GM12875 (cell line): ENCODE measurements around the gene MINK1.
A peak's percentile ranks its signal among the peaks of the same experiment; 100 is the strongest.

ENCODE experiments used
- H3K4me3 ChIP-seq: one replicate; pipeline ENCODE4 v1.5.1; 2011; ENCODE audit warnings: low read depth, low read length, control low read depth
- TF ChIP-seq, protein P1 (sequence below): IDR thresholded peaks from 2 replicates; pipeline ENCODE4 v1.5.1; 2011; ENCODE audit warnings: low read depth, mild to moderate bottlenecking, control low read depth, inconsistent platforms, low read length, moderate library complexity, borderline replicate concordance; ENCODE audit not compliant: insufficient read depth

Gene MINK1

DNA sequence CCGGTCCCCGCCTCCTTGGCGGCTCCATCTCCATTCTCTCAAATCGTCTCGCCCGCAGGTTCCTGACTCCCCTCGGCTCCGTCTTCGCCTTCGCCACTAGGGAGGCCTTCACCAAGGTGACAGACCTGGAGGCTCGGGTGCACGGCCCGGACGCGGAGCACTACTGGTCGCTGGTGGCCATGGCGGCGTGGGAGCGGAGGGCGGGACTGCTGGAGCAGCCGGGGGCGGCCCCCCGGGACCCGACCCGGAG lies 43.5 kb upstream of the MINK1 start:
- TF ChIP-seq, protein P1, sequence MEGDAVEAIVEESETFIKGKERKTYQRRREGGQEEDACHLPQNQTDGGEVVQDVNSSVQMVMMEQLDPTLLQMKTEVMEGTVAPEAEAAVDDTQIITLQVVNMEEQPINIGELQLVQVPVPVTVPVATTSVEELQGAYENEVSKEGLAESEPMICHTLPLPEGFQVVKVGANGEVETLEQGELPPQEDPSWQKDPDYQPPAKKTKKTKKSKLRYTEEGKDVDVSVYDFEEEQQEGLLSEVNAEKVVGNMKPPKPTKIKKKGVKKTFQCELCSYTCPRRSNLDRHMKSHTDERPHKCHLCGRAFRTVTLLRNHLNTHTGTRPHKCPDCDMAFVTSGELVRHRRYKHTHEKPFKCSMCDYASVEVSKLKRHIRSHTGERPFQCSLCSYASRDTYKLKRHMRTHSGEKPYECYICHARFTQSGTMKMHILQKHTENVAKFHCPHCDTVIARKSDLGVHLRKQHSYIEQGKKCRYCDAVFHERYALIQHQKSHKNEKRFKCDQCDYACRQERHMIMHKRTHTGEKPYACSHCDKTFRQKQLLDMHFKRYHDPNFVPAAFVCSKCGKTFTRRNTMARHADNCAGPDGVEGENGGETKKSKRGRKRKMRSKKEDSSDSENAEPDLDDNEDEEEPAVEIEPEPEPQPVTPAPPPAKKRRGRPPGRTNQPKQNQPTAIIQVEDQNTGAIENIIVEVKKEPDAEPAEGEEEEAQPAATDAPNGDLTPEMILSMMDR: no peak
- peak overlapping the region; percentile 63 for H3K4me3 ChIP-seq

DNA sequence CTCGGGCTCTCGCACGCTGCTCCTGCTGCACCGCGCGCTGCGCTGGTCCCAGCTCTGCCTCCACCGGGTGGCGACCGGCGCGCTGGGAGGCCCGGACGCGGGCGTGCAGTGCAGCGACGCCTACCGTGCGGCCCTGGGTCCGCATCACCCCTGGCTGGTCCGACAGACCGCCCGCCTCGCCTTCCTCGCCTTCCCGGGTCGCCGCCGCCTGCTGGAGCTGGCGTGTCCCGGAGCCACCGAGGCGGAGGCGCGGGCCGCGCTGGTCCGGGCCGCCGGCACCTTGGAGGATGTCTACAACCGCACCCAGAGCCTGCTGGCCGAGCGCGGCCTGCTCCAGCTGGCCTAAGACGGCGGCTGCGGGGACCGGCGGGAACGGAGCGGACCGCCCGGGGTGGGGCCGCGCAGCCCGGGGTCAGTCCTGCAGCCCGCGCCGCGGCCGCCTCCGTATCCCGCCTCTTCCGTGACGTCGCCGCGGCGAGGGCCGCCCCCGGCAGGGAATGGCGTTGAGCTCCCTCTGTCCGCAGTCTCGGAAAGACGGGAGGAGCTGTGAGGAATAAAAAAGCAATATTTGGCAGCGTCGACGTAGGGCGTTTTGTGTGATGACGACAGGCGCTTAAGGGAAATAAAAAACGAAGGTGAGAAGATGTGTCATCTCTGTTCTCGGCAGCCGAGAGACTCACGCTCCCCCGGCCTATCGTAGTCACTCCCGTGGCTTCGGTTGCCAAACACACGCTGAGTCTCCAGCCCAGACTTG lies 43.0 kb upstream of the MINK1 start:
- peak overlapping the region; percentile 63 for H3K4me3 ChIP-seq
- TF ChIP-seq, protein P1: peak; percentile 97

DNA sequence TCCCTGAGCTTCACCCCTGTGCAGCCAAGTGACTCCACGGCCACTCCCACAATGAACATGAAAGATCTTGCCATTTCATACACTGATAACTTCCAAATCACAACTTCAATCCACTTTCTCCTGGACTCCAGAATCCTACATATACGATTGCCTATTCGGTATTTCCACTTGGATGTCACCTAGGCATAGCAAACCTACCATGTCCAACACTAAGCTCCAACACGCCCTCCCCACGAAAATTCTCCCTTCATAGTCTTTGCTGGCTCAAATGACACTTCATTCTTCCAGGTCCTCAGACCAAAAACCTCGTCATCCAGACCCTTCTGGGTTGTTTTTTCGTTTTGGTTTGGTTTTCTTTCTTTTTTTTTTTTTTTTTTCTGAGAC lies 42.4 kb upstream of the MINK1 start:
- TF ChIP-seq, protein P1: no peak
- H3K4me3 ChIP-seq: peak overlapping the region; percentile 63

DNA sequence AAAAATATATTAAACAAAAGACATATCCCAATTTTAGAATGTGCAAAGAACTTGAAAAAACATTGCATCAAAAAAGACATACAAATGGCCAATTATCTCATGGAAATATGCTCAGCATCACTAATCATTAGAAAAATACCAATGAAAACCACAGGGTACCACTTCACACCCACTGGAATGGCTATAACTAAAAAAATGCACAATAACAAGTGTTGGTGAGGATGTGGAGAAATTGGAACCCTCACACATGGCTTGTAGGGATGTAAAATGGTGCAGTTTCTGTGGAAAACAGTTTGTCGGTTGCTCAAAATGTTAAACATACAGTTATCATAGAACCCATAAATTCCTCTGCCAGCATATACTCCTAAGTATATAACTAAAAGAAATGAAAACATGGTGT lies 38.0 kb upstream of the MINK1 start:
- TF ChIP-seq, protein P1: no peak

DNA sequence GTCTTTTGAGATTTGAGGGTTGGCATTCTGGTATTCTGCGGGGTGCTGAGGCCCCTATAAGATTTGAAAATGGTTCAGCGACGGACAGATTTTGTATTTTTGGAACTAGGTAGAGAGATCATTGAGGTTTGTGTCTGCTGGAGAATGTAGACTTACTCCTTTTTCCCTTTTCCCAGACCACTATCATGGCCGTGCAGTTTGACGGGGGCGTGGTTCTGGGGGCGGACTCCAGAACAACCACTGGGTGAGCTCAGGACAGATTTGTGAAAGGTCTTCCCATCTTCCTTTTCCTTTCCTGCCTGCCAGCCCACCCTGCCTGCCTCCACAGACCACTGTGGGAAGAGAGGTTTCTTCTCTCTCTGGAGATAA lies 36.6 kb upstream of the MINK1 start:
- peak overlapping the region; percentile 70 for H3K4me3 ChIP-seq
- TF ChIP-seq, protein P1: no peak

More for the DNA sequence above, 38.0 kb upstream of the MINK1 start:
- no peak overlapping the region for H3K4me3 ChIP-seq

DNA sequence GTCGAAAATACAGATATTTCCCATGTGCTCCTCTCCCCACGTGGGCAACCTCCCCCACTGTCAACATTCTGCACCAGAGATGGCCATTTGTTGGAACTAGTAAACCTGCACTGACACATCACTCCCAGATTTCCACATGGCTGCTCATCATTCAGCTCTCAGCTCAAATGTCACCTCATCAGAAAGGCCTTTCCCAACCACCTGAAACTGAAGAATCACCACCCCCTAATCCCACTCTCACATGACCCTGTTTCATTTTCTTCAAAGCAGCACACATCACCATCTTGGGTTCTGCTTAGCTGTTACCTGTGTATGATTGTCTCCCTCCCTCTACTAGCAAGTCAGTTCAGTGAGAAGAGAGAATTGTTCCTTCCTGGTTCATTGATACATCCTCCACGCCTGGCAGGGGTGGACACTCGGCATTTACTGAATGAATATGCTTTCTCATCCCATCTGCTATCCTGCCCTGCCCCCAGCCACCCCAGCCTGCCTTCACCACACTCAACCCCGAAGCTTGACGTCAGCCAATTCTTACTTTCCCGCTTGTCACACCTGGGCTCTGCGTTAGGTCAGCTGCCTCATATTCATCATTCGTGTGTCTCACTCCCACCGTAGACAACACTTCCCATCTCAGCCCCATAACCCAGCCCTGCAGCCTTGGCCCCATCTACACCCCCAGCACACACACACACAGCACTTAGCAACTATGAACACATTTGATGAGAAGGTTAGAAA lies 32.5 kb upstream of the MINK1 start:
- H3K4me3 ChIP-seq: no peak overlapping the region
- TF ChIP-seq, protein P1: no peak

DNA sequence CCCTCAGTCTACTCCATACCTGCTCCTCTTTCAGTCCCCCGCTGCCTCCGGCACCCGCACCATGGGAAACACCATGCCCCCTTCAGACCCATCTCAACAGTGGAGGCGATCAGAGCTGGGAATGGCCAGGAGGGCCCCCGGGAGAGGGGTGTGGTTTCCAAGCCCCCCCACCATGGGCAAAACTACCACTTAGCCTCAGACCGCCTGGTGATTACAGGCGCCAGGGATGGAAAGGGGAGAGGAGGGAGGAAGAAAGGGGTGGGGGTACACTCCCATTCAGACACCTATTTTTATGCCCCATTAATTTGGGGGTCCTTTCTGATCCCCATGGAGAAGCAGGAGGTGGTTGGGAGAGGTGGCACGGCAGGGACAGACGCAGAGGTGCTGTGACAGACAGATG lies 30.9 kb upstream of the MINK1 start, which contains the start of gene C17orf114:
Gene C17orf114, minus strand, starts transcription at position 101 of the 400 bp plus-strand sequence.
- no peak within 1 kb of the TSS for H3K4me3 ChIP-seq
- TF ChIP-seq, protein P1: no peak
